GM12878 (cell line): ENCODE data around the gene CBX8.

Experiments
- CEBPB ChIP-seq, 2 experiments: fragments of 150-350 bp in 1 of 2; IDR thresholded peaks; 2 replicates each; pipeline ENCODE4 v1.6.1; 2012 to 2014; ENCODE audit warnings: low read depth in 2 of 2, low read length in 2 of 2, borderline replicate concordance in 1 of 2, inconsistent platforms in 1 of 2
- FOS ChIP-seq: IDR thresholded peaks from 3 replicates; pipeline ENCODE4 v1.6.1; 2011; ENCODE audit warnings: borderline replicate concordance; ENCODE audit not compliant: insufficient read length; ENCODE audit errors: extremely low read depth
- KDM1A ChIP-seq: fragments of 200-600 bp; sonication (generic); IDR thresholded peaks from 2 replicates; pipeline ENCODE4 v1.6.1; 2016; ENCODE audit warnings: borderline replicate concordance
- POLR2AphosphoS5 ChIP-seq: IDR thresholded peaks from 2 replicates; pipeline ENCODE4 v1.6.1; 2011; ENCODE audit warnings: mild to moderate bottlenecking, low read length, inconsistent platforms
- RB1 ChIP-seq: fragments of 450-650 bp; formaldehyde crosslinking; IDR thresholded peaks from 2 replicates; pipeline ENCODE4 v1.6.1; 2017; ENCODE audit warnings: mild to moderate bottlenecking, borderline replicate concordance
- SIN3A ChIP-seq: IDR thresholded peaks from 2 replicates; pipeline ENCODE4 v1.6.1; 2012; ENCODE audit warnings: low read depth, low read length, improper control_type of control experiment
- SUZ12 ChIP-seq: fragments of 200-600 bp; sonication (generic); IDR thresholded peaks from one replicate; pipeline ENCODE4 v1.6.1; 2018; ENCODE audit warnings: antibody characterized with exemption, mild to moderate bottlenecking; ENCODE audit not compliant: unreplicated experiment
- TF ChIP-seq, protein P1 (sequence below): IDR thresholded peaks from 2 replicates; pipeline ENCODE4 v1.6.1; 2011; ENCODE audit warnings: low read depth, low read length, improper control_type of control experiment, borderline replicate concordance
- TF ChIP-seq, protein P2 (sequence below): IDR thresholded peaks from 2 replicates; pipeline ENCODE4 v1.6.1; 2012; ENCODE audit warnings: mild to moderate bottlenecking, low read depth, low read length
- TF ChIP-seq, protein P3 (sequence below), 3 experiments: IDR thresholded peaks in 2 of 3; conservative IDR thresholded peaks in 1 of 3; 2 replicates each; pipeline ENCODE4 v1.5.1; 2011; ENCODE audit warnings: low read depth in 3 of 3, low read length in 3 of 3, mild to moderate bottlenecking in 3 of 3, control low read depth in 2 of 3, moderate library complexity in 2 of 3, inconsistent platforms in 1 of 3, mixed read lengths in 1 of 3; ENCODE audit not compliant: control insufficient read depth in 2 of 3, insufficient read depth in 1 of 3; ENCODE audit errors: extremely low read depth in 1 of 3
- TF ChIP-seq, protein P4 (sequence below): IDR thresholded peaks from 2 replicates; pipeline ENCODE4 v1.6.1; 2012; ENCODE audit warnings: low read depth, low read length, improper control_type of control experiment

DNA sequence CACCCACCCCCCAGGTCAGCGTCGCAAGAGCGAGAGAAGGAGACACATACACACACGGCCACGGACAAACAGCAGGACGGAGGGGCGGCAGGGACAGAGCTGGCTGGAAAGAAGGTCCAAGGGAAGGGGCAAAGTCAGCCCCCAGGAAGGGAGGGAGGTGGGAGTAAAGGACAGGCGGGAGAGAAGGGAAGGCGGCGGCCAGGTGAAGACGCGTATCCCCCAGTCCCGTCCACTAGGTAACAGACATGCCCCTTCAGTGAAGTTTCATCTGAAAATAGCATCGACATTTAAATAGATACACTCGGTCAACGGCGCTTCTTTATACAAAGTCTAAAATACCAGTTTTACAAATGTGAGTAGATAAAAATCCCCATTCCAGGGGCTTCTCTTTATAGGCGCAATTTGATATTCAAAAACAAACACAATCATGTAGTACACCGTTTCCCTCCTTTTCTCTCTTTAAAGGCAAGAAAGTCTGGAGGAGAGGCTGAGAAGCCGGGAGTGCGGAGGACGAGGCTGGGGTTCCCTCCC is 4.5 kb downstream of the CBX8 start:
- peak; percentile 16 for TF ChIP-seq SUZ12
- TF ChIP-seq, protein P1, sequence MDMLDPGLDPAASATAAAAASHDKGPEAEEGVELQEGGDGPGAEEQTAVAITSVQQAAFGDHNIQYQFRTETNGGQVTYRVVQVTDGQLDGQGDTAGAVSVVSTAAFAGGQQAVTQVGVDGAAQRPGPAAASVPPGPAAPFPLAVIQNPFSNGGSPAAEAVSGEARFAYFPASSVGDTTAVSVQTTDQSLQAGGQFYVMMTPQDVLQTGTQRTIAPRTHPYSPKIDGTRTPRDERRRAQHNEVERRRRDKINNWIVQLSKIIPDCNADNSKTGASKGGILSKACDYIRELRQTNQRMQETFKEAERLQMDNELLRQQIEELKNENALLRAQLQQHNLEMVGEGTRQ = no peak
- TF ChIP-seq SIN3A = no peak
- TF ChIP-seq, protein P2, sequence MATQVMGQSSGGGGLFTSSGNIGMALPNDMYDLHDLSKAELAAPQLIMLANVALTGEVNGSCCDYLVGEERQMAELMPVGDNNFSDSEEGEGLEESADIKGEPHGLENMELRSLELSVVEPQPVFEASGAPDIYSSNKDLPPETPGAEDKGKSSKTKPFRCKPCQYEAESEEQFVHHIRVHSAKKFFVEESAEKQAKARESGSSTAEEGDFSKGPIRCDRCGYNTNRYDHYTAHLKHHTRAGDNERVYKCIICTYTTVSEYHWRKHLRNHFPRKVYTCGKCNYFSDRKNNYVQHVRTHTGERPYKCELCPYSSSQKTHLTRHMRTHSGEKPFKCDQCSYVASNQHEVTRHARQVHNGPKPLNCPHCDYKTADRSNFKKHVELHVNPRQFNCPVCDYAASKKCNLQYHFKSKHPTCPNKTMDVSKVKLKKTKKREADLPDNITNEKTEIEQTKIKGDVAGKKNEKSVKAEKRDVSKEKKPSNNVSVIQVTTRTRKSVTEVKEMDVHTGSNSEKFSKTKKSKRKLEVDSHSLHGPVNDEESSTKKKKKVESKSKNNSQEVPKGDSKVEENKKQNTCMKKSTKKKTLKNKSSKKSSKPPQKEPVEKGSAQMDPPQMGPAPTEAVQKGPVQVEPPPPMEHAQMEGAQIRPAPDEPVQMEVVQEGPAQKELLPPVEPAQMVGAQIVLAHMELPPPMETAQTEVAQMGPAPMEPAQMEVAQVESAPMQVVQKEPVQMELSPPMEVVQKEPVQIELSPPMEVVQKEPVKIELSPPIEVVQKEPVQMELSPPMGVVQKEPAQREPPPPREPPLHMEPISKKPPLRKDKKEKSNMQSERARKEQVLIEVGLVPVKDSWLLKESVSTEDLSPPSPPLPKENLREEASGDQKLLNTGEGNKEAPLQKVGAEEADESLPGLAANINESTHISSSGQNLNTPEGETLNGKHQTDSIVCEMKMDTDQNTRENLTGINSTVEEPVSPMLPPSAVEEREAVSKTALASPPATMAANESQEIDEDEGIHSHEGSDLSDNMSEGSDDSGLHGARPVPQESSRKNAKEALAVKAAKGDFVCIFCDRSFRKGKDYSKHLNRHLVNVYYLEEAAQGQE = no peak
- no peak for TF ChIP-seq RB1
- TF ChIP-seq, protein P3, sequence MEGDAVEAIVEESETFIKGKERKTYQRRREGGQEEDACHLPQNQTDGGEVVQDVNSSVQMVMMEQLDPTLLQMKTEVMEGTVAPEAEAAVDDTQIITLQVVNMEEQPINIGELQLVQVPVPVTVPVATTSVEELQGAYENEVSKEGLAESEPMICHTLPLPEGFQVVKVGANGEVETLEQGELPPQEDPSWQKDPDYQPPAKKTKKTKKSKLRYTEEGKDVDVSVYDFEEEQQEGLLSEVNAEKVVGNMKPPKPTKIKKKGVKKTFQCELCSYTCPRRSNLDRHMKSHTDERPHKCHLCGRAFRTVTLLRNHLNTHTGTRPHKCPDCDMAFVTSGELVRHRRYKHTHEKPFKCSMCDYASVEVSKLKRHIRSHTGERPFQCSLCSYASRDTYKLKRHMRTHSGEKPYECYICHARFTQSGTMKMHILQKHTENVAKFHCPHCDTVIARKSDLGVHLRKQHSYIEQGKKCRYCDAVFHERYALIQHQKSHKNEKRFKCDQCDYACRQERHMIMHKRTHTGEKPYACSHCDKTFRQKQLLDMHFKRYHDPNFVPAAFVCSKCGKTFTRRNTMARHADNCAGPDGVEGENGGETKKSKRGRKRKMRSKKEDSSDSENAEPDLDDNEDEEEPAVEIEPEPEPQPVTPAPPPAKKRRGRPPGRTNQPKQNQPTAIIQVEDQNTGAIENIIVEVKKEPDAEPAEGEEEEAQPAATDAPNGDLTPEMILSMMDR (IDR thresholded peaks at IDR 0.05 in 2 of 3, conservative IDR thresholded peaks at IDR 0.05 in 1 of 3; ENCODE audit: control insufficient read depth in 2 of 3, extremely low read depth in 1 of 3, insufficient read depth in 1 of 3, low read depth in 3 of 3, low read length in 3 of 3) = no peak
- no peak for TF ChIP-seq KDM1A
- TF ChIP-seq POLR2AphosphoS5 = no peak
- TF ChIP-seq, protein P4, sequence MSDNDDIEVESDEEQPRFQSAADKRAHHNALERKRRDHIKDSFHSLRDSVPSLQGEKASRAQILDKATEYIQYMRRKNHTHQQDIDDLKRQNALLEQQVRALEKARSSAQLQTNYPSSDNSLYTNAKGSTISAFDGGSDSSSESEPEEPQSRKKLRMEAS = no peak
- no peak for TF ChIP-seq FOS
- no peak for TF ChIP-seq CEBPB (IDR thresholded peaks at IDR 0.05; ENCODE audit: borderline replicate concordance in 1 of 2, low read depth in 2 of 2, low read length in 2 of 2)
